Mucosa of rectum (tissue), 2 donors: ENCODE results near the gene DAD1.
A peak's percentile ranks its signal among the peaks of the same experiment; 100 is the strongest.
"Not testable (repeated sequence)": the region's sequence is repeated elsewhere in the genome, so short reads cannot be mapped to it uniquely, and the experiment has no call there.

Experiments used
- H3K27ac ChIP-seq, 2 donors: one replicate each; pipeline ENCODE4 v1.7.0; 2013; ENCODE audit warnings: inconsistent platforms in 2 of 2, low read depth in 2 of 2, low read length in 2 of 2
- H3K27me3 ChIP-seq, 2 donors: one replicate each; pipeline ENCODE4 v1.7.0; 2013; ENCODE audit warnings: low read length in 2 of 2; ENCODE audit not compliant: control insufficient read depth in 2 of 2, insufficient read depth in 2 of 2
- H3K36me3 ChIP-seq, 2 donors: one replicate each; pipeline ENCODE4 v1.7.0; 2013; ENCODE audit warnings: low read length in 2 of 2; ENCODE audit not compliant: control insufficient read depth in 2 of 2, insufficient read depth in 2 of 2
- H3K4me1 ChIP-seq, 2 donors: one replicate each; pipeline ENCODE4 v1.7.0; 2013; ENCODE audit warnings: low read length in 2 of 2, mild to moderate bottlenecking in 1 of 2; ENCODE audit not compliant: control insufficient read depth in 2 of 2, insufficient read depth in 2 of 2
- H3K4me3 ChIP-seq, 2 donors: one replicate each; pipeline ENCODE4 v1.7.0; 2013; ENCODE audit warnings: low read length in 2 of 2
- H3K9ac ChIP-seq, 2 donors: one replicate each; pipeline ENCODE4 v1.7.0; 2013; ENCODE audit warnings: low read length in 2 of 2, low read depth in 1 of 2, mild to moderate bottlenecking in 1 of 2
- H3K9me3 ChIP-seq, 2 donors: one replicate each; pipeline ENCODE4 v1.7.0; 2013; ENCODE audit warnings: low read length in 2 of 2; ENCODE audit not compliant: control insufficient read depth in 2 of 2
- donor health status: healthy.
- donor health status: Normal muscosa, but diverticular disease.

DAD1 gene

GRCh38 chr14:22589096-22589839 is at the start of gene DAD1:
Gene DAD1, minus strand, starts transcription at chr14:22589224. Its CDS starts 67 bp downstream, at chr14:22589157.
- Histone ChIP-seq H3K27me3 (no peaks in the 10 kb centered on the region), H3K4me1 (peaks cover 23 to 27% of the 10 kb centered on the region in 2 donors), H3K27ac (peak within 1 kb of the TSS; percentile 97 to 99), H3K4me3 (peak within 1 kb of the TSS; percentile 98 to 100), H3K9ac (peak within 1 kb of the TSS; percentile 97 to 98), H3K36me3 (no peaks in the 10 kb centered on the region), H3K9me3 (no peaks in the 10 kb centered on the region)

GRCh38 chr14:22635980-22636379 is 47.0 kb upstream of the DAD1 start:
- not testable (repeated sequence) for H3K9ac ChIP-seq, H3K9me3 ChIP-seq, H3K4me1 ChIP-seq, H3K4me3 ChIP-seq, H3K27me3 ChIP-seq, H3K27ac ChIP-seq, H3K36me3 ChIP-seq

GRCh38 chr14:22634233-22634900 is 45.3 kb upstream of the DAD1 start:
- no peak overlapping the region for H3K9ac ChIP-seq
- H3K4me3 ChIP-seq, result no peak overlapping the region
- H3K36me3 ChIP-seq, result no peaks in the 10 kb centered on the region
- H3K27me3 ChIP-seq, result no peaks in the 10 kb centered on the region
- H3K9me3 ChIP-seq, result no peaks in the 10 kb centered on the region
- H3K4me1 ChIP-seq, result no peaks in the 10 kb centered on the region
- no peak overlapping the region for H3K27ac ChIP-seq

GRCh38 chr14:22630486-22630885 is 41.5 kb upstream of the DAD1 start:
- H3K4me1 ChIP-seq, result no peaks in the 10 kb centered on the region
- H3K9ac ChIP-seq, result no peak overlapping the region
- no peaks in the 10 kb centered on the region for H3K9me3 ChIP-seq
- no peak overlapping the region for H3K4me3 ChIP-seq
- H3K27ac ChIP-seq, result no peak overlapping the region
- H3K36me3 ChIP-seq, result no peaks in the 10 kb centered on the region
- H3K27me3 ChIP-seq, result no peaks in the 10 kb centered on the region

GRCh38 chr14:22630066-22630465 is 41.0 kb upstream of the DAD1 start:
- Histone ChIP-seq H3K27me3 (no peaks in the 10 kb centered on the region), H3K36me3 (no peaks in the 10 kb centered on the region), H3K27ac (no peak overlapping the region), H3K9me3 (no peaks in the 10 kb centered on the region), H3K9ac (no peak overlapping the region), H3K4me1 (no peaks in the 10 kb centered on the region), H3K4me3 (no peak overlapping the region)

GRCh38 chr14:22629361-22629760 is 40.3 kb upstream of the DAD1 start:
- Histone ChIP-seq H3K27ac (no peak overlapping the region), H3K4me3 (no peak overlapping the region), H3K4me1 (no peaks in the 10 kb centered on the region), H3K27me3 (no peaks in the 10 kb centered on the region), H3K9me3 (no peaks in the 10 kb centered on the region), H3K36me3 (no peaks in the 10 kb centered on the region), H3K9ac (no peak overlapping the region)

GRCh38 chr14:22627506-22628263 is 38.7 kb upstream of the DAD1 start:
- Histone ChIP-seq H3K4me3 (no peak overlapping the region), H3K36me3 (no peaks in the 10 kb centered on the region), H3K9me3 (no peaks in the 10 kb centered on the region), H3K27me3 (no peaks in the 10 kb centered on the region), H3K9ac (no peak overlapping the region), H3K4me1 (no peaks in the 10 kb centered on the region), H3K27ac (no peak overlapping the region)

GRCh38 chr14:22626590-22626989 is 37.6 kb upstream of the DAD1 start:
- Histone ChIP-seq H3K27ac (no peak overlapping the region), H3K9me3 (no peaks in the 10 kb centered on the region), H3K27me3 (no peaks in the 10 kb centered on the region), H3K4me1 (no peaks in the 10 kb centered on the region), H3K4me3 (no peak overlapping the region), H3K36me3 (no peaks in the 10 kb centered on the region), H3K9ac (no peak overlapping the region)

GRCh38 chr14:22623047-22623446 is 34.0 kb upstream of the DAD1 start:
- H3K27me3 ChIP-seq, result no peaks in the 10 kb centered on the region
- H3K9ac ChIP-seq, result no peak overlapping the region
- H3K27ac ChIP-seq, result no peak overlapping the region
- no peaks in the 10 kb centered on the region for H3K4me1 ChIP-seq
- no peak overlapping the region for H3K4me3 ChIP-seq
- no peaks in the 10 kb centered on the region for H3K9me3 ChIP-seq
- no peaks in the 10 kb centered on the region for H3K36me3 ChIP-seq

GRCh38 chr14:22622255-22622654 is 33.2 kb upstream of the DAD1 start:
- H3K9ac ChIP-seq, result no peak overlapping the region
- H3K9me3 ChIP-seq, result no peaks in the 10 kb centered on the region
- no peaks in the 10 kb centered on the region for H3K4me1 ChIP-seq
- no peaks in the 10 kb centered on the region for H3K27me3 ChIP-seq
- H3K27ac ChIP-seq, result no peak overlapping the region
- no peaks in the 10 kb centered on the region for H3K36me3 ChIP-seq
- no peak overlapping the region for H3K4me3 ChIP-seq
